ENCODE results near the gene HAO1.

HAO1 gene

GRCh38 chr20:7935027-7935551, 5.2 kb downstream of the HAO1 start:
- Histone ChIP-seq H3K27me3 (ENCODE audit: insufficient read depth, low read length) (no peaks in the 10 kb centered on the region), H2AFZ (ENCODE audit: low read length) (no peak overlapping the region; the same call in 1 of the 2 replicates), H3K79me2 (ENCODE audit: insufficient read depth, low read length) (no peaks in the 10 kb centered on the region), H4K20me1 (ENCODE audit: insufficient read depth, low read length) (no peaks in the 10 kb centered on the region), H3K9me2 (ENCODE audit: low read depth, low read length) (no peaks in the 10 kb centered on the region), H3K4me1 (ENCODE audit: insufficient read depth, low read length, severe bottlenecking) (peaks cover 17% of the 10 kb centered on the region), H3F3A (ENCODE audit: insufficient read depth, low read length) (no peaks in the 10 kb centered on the region), H3K36me3 (ENCODE audit: insufficient read depth, low read length) (no peaks in the 10 kb centered on the region), H3K4me3 (ENCODE audit: low read depth, low read length, poor library complexity, severe bottlenecking) (no peak overlapping the region), H3K4me2 (ENCODE audit: low read length) (peak overlapping the region; percentile 37; the same call in 1 of the 2 replicates), H3K9me3 (ENCODE audit: low read length) (no peaks in the 10 kb centered on the region), H3K27ac (ENCODE audit: low read depth, low read length, poor library complexity, severe bottlenecking) (no peak overlapping the region), H3K9ac (ENCODE audit: low read length) (no peak overlapping the region)
- TF ChIP-seq CTCF (IDR thresholded peaks at IDR 0.05; ENCODE audit: low read length) (no peak), EZH2 (IDR thresholded peaks at IDR 0.05; ENCODE audit: borderline replicate concordance, low read length) (no peak)

- Histone ChIP-seq H2AFZ (ENCODE audit: low read length) (no peak overlapping the region), H3K9me2 (ENCODE audit: low read depth, low read length) (no peaks in the 10 kb centered on the region), H3K9me3 (ENCODE audit: low read length) (no peaks in the 10 kb centered on the region), H4K20me1 (ENCODE audit: insufficient read depth, low read length) (no peaks in the 10 kb centered on the region), H3K4me3 (ENCODE audit: low read depth, low read length, poor library complexity, severe bottlenecking) (no peak overlapping the region), H3F3A (ENCODE audit: insufficient read depth, low read length) (no peaks in the 10 kb centered on the region), H3K9ac (ENCODE audit: low read length) (no peak overlapping the region), H3K4me2 (ENCODE audit: low read length) (no peak overlapping the region), H3K36me3 (ENCODE audit: insufficient read depth, low read length) (no peaks in the 10 kb centered on the region), H3K27me3 (ENCODE audit: insufficient read depth, low read length) (no peaks in the 10 kb centered on the region), H3K79me2 (ENCODE audit: insufficient read depth, low read length) (no peaks in the 10 kb centered on the region), H3K4me1 (ENCODE audit: insufficient read depth, low read length, severe bottlenecking) (peaks cover 17% of the 10 kb centered on the region), H3K27ac (ENCODE audit: low read depth, low read length, poor library complexity, severe bottlenecking) (no peak overlapping the region)
- no peak for TF ChIP-seq CTCF (IDR thresholded peaks at IDR 0.05; ENCODE audit: low read length)
- TF ChIP-seq EZH2 (IDR thresholded peaks at IDR 0.05; ENCODE audit: borderline replicate concordance, low read length), result no peak
Observed at GRCh38 chr20:7933346-7933745, 6.9 kb downstream of the HAO1 start.

- no peak overlapping the region for H3K4me2 ChIP-seq (ENCODE audit: low read length)
- no peaks in the 10 kb centered on the region for H3F3A ChIP-seq (ENCODE audit: insufficient read depth, low read length)
- H4K20me1 ChIP-seq (ENCODE audit: insufficient read depth, low read length), result no peaks in the 10 kb centered on the region
- no peak for TF ChIP-seq EZH2 (IDR thresholded peaks at IDR 0.05; ENCODE audit: borderline replicate concordance, low read length)
- no peak for TF ChIP-seq CTCF (IDR thresholded peaks at IDR 0.05; ENCODE audit: low read length)
- H3K9ac ChIP-seq (ENCODE audit: low read length), result no peak overlapping the region
- H3K9me2 ChIP-seq (ENCODE audit: low read depth, low read length), result no peaks in the 10 kb centered on the region
- H3K4me3 ChIP-seq (ENCODE audit: low read depth, low read length, poor library complexity, severe bottlenecking), result no peak overlapping the region
- H3K9me3 ChIP-seq (ENCODE audit: low read length), result no peaks in the 10 kb centered on the region
- H3K4me1 ChIP-seq (ENCODE audit: insufficient read depth, low read length, severe bottlenecking), result peaks cover 6% of the 10 kb centered on the region
- no peak overlapping the region for H2AFZ ChIP-seq (ENCODE audit: low read length)
- H3K27ac ChIP-seq (ENCODE audit: low read depth, low read length, poor library complexity, severe bottlenecking), result no peak overlapping the region
- no peaks in the 10 kb centered on the region for H3K36me3 ChIP-seq (ENCODE audit: insufficient read depth, low read length)
- no peaks in the 10 kb centered on the region for H3K79me2 ChIP-seq (ENCODE audit: insufficient read depth, low read length)
- no peaks in the 10 kb centered on the region for H3K27me3 ChIP-seq (ENCODE audit: insufficient read depth, low read length)
Observed at GRCh38 chr20:7930343-7930742, 9.9 kb downstream of the HAO1 start.

All from OCI-LY1 (cell line).